Hepatocyte (in vitro differentiated cells): ENCODE results near the gene MFSD11. TPM values are rescaled to one million over a fixed set of nuclear protein-coding genes. Genes with fewer than 3 reads are reported as not detected.
A peak's percentile ranks its signal among the peaks of the same experiment; 100 is the strongest.

Source experiments
- DNase-seq: peaks from one replicate; pipeline ENCODE4 v3.0.0-alpha.2; 2016; ENCODE audit warnings: low spot score
- H2AFZ ChIP-seq: fragments of 200-600 bp; sonication (generic); 2 replicates; pipeline ENCODE4 v1.6.0; 2016; ENCODE audit warnings: antibody characterized with exemption, mild to moderate bottlenecking
- H3K27ac ChIP-seq: fragments of 200-600 bp; sonication (generic); 2 replicates; pipeline ENCODE4 v1.5.1; 2016; ENCODE audit warnings: mild to moderate bottlenecking
- H3K27me3 ChIP-seq: fragments of 200-600 bp; sonication (generic); 2 replicates; pipeline ENCODE4 v1.6.1; 2016
- H3K36me3 ChIP-seq: fragments of 200-600 bp; sonication (generic); replicated peaks from 2 replicates; pipeline ENCODE4 v1.5.1; 2016; ENCODE audit warnings: low read depth; ENCODE audit not compliant: insufficient read depth
- H3K4me1 ChIP-seq: fragments of 200-600 bp; sonication (generic); 2 replicates; pipeline ENCODE4 v1.5.1; 2016; ENCODE audit warnings: mild to moderate bottlenecking, moderate library complexity; ENCODE audit not compliant: insufficient read depth
- H3K4me2 ChIP-seq: fragments of 200-600 bp; sonication (generic); 2 replicates; pipeline ENCODE4 v1.6.0; 2016
- H3K4me3 ChIP-seq: fragments of 200-600 bp; sonication (generic); 2 replicates; pipeline ENCODE4 v1.5.1; 2016; ENCODE audit warnings: mild to moderate bottlenecking
- H3K79me2 ChIP-seq: fragments of 200-600 bp; sonication (generic); 2 replicates; pipeline ENCODE4 v1.6.0; 2017; ENCODE audit warnings: mild to moderate bottlenecking
- H3K9me2 ChIP-seq: fragments of 200-600 bp; sonication (generic); replicated peaks from 2 replicates; pipeline ENCODE4 v1.6.0; 2017; ENCODE audit warnings: mild to moderate bottlenecking; ENCODE audit not compliant: insufficient read depth
- H3K9me3 ChIP-seq: fragments of 200-600 bp; sonication (generic); 2 replicates; pipeline ENCODE4 v1.5.1; 2016; ENCODE audit warnings: low read depth, mild to moderate bottlenecking
- H4K20me1 ChIP-seq: fragments of 200-600 bp; sonication (generic); 2 replicates; pipeline ENCODE4 v1.6.0; 2016; ENCODE audit warnings: mild to moderate bottlenecking; ENCODE audit not compliant: insufficient read depth, poor library complexity, severe bottlenecking
- CTCF ChIP-seq: fragments of 200-600 bp; sonication (generic); IDR thresholded peaks from 2 replicates; pipeline ENCODE4 v1.5.1; 2016; ENCODE audit warnings: antibody characterized with exemption, mild to moderate bottlenecking; ENCODE audit not compliant: poor library complexity
- EZH2 ChIP-seq: fragments of 200-600 bp; sonication (generic); IDR thresholded peaks from 2 replicates; pipeline ENCODE4 v1.6.1; 2016; ENCODE audit warnings: antibody characterized with exemption, mild to moderate bottlenecking, borderline replicate concordance
- EZH2phosphoT487 ChIP-seq: fragments of 200-600 bp; sonication (generic); IDR thresholded peaks from one replicate; pipeline ENCODE4 v1.6.1; 2018; ENCODE audit warnings: antibody characterized with exemption, mild to moderate bottlenecking, low read depth, moderate library complexity; ENCODE audit not compliant: unreplicated experiment, severe bottlenecking
- WGBS: methylation state at CpG from one replicate; pipeline ENCODE4 v1.1.6; 2016; ENCODE audit warnings: low lambda C conversion rate; ENCODE audit errors: missing lambda C conversion rate; 5-methylcytosine and 5-hydroxymethylcytosine counted together
- polyA plus RNA-seq: library from polyadenylated mRNA; unstranded; fragments of >200 nt; fragmentation: Nextera tagmentation; extraction: Ambion mirVana; gene quantifications from 2 replicates; pipeline ENCODE4 v1.2.1, GENCODE V29; 2016
- total RNA-seq: library from RNA; depleted of rRNA; stranded (reverse); fragments of >200 nt; gene quantifications from 2 replicates; pipeline ENCODE4 v1.2.3, GENCODE V29; 2014

Gene MFSD11
- total and polyA plus RNA-seq, 2 experiments from 2014 or later = 43.5 to 66.6 TPM

DNA sequence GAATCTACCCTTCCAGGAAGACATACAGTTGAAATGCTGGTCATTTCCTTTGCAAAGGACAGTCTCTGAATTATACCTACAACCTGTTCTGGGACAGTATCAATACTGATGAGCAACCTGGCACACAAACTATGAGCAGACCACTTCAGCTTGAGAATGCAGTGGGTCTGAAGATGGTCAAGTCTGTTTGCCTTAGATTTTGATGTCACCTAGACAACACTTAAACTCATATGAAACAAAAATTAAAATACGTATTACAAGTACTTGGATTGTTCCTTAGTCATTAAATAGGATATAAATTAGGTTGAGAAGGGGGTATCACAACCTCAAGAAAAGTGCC is 4.3 kb upstream of the MFSD11 start:
- Histone ChIP-seq H4K20me1 (peaks cover 29% of the 10 kb centered on the region), H3K4me3 (no peak overlapping the region)

DNA sequence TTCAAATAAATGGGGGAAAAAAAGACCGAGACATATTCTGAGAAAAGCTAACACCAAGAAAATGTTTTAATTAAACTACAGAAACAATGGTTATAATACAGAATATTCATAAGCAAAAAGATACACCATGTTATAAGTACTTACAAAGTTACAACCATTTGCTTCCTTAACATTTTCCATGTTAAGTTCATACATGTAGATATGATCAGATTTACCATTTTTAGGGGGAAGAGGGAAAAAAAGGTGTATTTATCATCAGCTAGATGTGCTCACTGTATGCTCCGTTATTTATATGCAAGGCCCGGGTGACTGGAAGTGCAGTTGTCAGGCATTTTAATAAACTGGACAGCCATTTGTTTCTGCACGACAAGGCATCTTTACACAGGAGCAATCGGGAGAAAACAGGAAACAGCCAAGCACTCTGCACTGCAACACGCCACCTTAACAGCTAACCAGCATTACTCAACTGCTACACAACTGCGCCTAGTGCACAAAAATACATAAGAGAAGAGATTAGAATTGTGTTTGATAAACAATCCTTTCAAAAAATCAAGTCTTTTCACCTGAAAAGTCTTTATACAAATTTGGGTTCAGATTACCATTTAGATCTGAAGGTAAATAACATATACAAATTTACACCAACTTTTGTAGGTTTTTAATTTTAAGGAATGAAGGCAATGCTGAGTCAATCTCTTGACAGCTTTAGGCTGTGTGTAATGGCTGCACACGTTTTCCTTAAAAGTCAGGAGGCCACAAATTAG is 3.7 kb upstream of the MFSD11 start:
- DNase-seq = no peak
- no peaks in the 10 kb centered on the region for H3K36me3 ChIP-seq
- H3K4me3 ChIP-seq = peak overlapping the region; percentile 83
- no peaks in the 10 kb centered on the region for H3K27me3 ChIP-seq
- H3K79me2 ChIP-seq = peaks cover 80% of the 10 kb centered on the region
- WGBS = 49% methylated on average over 8 of the region's 8 CpGs
- peak overlapping the region; percentile 92 for H3K4me2 ChIP-seq
- peak overlapping the region; percentile 95 for H3K27ac ChIP-seq
- no peak for TF ChIP-seq EZH2phosphoT487
- no peak for TF ChIP-seq EZH2
- TF ChIP-seq CTCF = no peak
- H3K9me2 ChIP-seq = no peaks in the 10 kb centered on the region
- peaks cover 14% of the 10 kb centered on the region for H3K4me1 ChIP-seq
- H3K9me3 ChIP-seq = no peaks in the 10 kb centered on the region
- no peak overlapping the region for H2AFZ ChIP-seq
- H4K20me1 ChIP-seq = peaks cover 29% of the 10 kb centered on the region

More for the DNA sequence above, 4.3 kb upstream of the MFSD11 start:
- no peak overlapping the region for H2AFZ ChIP-seq
- H3K9me2 ChIP-seq = no peaks in the 10 kb centered on the region
- no peaks in the 10 kb centered on the region for H3K36me3 ChIP-seq
- H3K9me3 ChIP-seq = no peaks in the 10 kb centered on the region
- H3K4me2 ChIP-seq = peak overlapping the region; percentile 92
- 89% methylated on average over 1 of the region's 1 CpG for WGBS
- H3K4me1 ChIP-seq = peaks cover 13% of the 10 kb centered on the region
- peaks cover 80% of the 10 kb centered on the region for H3K79me2 ChIP-seq
- H3K27me3 ChIP-seq = no peaks in the 10 kb centered on the region
- no peak overlapping the region for H3K27ac ChIP-seq
- no peak for DNase-seq
- TF ChIP-seq CTCF = no peak
- no peak for TF ChIP-seq EZH2
- no peak for TF ChIP-seq EZH2phosphoT487

- peak overlapping the region; percentile 92 for H3K4me2 ChIP-seq
- DNase-seq = no peak
- H4K20me1 ChIP-seq = peaks cover 29% of the 10 kb centered on the region
- no peak overlapping the region for H2AFZ ChIP-seq
- no peaks in the 10 kb centered on the region for H3K9me3 ChIP-seq
- no peaks in the 10 kb centered on the region for H3K27me3 ChIP-seq
- TF ChIP-seq EZH2 (no peak), EZH2phosphoT487 (no peak), CTCF (no peak)
- peaks cover 80% of the 10 kb centered on the region for H3K79me2 ChIP-seq
- H3K4me3 ChIP-seq = peak overlapping the region; percentile 83
- 17% methylated on average over 5 of the region's 5 CpGs for WGBS
- no peaks in the 10 kb centered on the region for H3K9me2 ChIP-seq
- peak overlapping the region; percentile 95 for H3K27ac ChIP-seq
- H3K36me3 ChIP-seq = no peaks in the 10 kb centered on the region
- H3K4me1 ChIP-seq = peaks cover 21% of the 10 kb centered on the region
These were observed 2.9 kb upstream of the MFSD11 start for GRCh38 chr17:76735006-76735405.
